GM18868 (cell line): ENCODE data around the gene MINDY3.

Experiments
- ATAC-seq: cut with Tn5 transposase; IDR thresholded peaks from one replicate; pipeline ENCODE4 v1.9.1; 2021; ENCODE audit warnings: mild to moderate bottlenecking, moderate library complexity; ENCODE audit not compliant: unreplicated experiment

The MINDY3 gene

DNA sequence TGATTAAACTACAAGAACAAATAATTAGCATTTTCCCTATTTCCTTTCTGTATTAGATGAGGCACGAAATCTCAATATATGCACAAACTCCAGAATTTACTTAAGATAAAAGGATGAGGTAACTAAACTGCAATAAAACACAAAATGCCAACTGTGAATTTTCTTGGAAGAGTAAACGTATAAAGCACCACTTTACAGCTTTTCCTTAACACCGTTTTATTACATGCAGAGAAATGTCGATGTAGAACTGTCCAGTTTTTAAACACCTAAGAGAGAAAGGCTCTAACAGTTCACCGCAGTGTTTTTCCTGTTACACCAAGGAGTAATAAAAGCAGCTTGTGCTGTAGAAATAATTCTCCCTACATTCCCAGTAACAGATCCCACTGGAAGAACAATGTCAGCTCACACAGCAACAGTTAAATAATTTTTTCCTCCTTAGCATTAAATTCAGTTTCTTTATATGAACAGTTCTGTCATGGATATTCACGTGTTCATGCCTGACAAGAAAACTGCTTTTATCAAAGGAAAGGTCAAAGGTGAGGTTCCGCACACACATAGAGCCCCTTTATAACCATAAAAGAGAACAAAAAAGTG lies 52.0 kb downstream of the MINDY3 start:
- ATAC-seq, result no peak

DNA sequence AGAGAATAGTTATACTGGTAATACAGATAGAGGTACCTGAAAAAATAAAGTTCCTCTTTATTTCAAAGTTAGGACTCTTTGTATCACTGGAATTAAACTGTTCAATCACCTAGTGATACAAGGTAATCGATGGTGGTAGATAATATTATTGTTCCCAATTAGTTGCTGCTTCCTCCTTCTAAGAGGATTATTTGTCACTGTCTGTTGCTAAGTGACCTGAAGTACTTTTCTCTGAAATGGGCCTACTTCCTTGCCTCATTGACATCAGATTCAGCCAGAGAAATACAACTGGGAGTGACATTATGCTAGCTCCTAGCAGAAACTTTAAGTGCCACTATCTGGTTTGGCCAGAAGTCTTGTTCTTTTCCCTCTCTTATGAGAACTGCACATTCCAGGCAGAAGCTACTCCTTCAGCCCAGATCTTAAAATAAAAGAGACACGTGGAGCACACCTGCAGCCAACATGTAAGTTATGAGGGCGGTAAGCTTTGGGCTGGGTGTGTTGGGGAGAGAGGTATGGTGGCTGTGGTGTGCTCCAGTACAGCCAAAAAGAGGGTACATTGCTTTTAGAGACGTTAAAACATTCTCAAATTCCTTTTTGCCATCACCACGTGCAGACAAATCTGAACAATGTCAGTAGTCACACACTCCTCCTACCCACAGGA lies 54.8 kb downstream of the MINDY3 start:
- no peak for ATAC-seq

DNA sequence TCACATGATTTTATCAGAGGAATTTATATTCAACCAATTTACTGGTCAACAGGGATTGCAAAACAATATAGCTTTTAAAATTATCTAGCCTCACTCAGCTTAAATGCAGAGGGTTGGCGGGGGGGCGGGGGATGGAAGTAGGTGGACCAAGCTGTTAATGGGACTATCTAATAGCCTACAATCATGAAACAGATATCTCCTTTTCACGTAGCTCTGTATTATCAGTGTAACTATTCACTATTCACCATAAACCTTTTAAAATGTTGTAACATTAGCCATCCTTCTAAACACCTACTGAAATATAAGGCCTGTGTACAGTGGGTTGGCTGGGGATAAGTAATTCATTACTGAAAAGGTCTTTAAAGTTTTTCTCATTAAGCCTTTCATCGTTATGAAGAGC lies 56.2 kb downstream of the MINDY3 start:
- no peak for ATAC-seq

DNA sequence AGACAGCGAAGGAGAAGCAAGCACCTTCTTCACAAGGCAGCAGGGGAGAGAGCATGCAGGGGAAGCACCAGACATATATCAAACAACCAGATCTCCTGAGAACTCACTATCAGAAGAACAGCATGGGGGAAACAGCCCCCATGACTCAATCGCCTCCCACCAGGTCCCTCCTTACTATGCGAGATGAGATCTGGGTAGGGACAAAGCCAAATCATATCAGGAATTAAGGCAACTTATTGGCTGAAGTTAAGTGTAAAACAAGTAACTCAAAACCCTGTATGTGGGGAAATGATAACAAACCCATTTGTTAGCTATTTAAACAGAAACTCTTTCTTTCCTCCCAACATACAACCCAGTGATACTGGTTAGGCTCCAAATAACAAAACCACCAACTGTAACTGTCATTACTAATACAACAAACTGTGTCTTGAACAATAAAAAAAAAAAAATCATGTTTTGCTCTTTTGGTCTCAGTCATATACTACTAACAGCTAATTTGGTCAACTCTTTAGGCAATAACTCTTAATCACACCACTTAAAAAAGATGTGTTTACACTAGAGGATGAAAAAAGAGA lies 57.8 kb downstream of the MINDY3 start:
- ATAC-seq, result no peak

DNA sequence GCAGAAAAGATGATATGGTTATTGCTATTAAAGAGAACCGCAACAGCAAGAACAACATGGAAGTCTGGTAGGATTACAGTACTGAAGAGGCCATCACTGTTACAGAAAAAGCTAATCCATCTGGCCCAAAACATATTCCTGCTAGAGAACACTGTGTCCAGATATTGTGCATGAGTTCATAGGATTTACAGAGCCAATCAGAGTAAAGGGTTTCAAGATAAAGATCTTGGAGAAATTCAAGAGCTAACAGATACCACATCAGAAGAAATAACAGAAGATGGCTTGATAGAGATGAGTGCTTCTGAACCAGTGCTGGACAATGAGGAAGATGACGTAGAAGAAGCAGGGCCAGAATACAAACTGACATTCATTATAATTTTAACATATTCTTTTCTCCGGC lies 58.7 kb downstream of the MINDY3 start:
- no peak for ATAC-seq

DNA sequence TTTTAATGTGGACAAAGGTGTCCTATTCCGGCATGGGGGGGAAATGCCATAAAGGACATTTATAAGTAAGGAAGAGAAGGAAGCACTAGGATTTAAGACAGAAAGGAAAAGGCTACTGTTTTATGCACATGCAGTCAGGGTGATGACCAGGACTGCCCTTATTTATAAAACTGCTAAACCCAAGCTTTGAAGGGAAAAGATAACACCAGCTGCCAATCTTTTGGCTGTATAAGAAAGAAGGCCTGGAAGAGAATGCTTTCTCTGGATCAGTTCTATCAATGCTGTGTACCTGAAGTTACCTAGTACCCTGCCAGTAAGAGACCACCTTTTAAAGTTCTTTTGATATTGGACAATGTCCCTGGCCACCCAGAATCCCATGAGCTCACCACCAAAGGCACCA lies 59.2 kb downstream of the MINDY3 start:
- ATAC-seq, result no peak

DNA sequence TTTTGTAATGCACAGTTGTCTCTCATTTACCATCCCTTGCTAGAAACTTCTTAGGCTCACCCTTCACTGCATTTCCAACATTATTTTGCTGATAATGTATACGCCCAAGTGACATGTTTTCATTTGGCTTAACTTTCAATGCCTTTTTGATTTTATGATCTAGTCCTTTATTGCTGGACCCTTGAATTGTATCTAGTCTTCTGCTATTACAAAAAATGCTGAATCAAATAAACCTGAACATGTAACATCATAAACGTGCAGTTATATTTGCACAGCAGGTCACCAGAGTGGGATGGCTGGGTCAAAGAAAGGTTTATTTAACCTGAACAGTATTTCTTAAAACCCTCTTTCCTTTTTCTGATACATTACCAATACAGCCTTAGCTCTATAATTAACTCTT lies 63.0 kb downstream of the MINDY3 start:
- no peak for ATAC-seq

DNA sequence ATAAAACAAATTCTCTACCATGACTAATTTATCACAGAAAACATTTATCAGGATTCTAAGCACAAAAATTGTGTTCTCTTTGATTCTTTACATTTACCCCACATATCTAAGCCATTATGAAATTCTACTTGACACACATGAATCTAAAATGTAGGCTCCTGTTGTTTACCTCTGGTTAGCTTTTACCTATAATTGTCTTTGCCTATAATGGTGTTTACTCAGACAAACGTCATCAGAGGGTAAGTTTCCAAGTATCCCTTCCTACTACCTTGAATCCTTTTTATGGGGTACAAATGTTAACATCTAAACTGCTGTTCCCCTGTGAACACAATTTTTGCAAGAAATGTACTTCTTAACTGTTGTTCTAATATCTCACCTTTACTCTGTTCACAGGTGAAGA lies 63.5 kb downstream of the MINDY3 start:
- no peak for ATAC-seq

DNA sequence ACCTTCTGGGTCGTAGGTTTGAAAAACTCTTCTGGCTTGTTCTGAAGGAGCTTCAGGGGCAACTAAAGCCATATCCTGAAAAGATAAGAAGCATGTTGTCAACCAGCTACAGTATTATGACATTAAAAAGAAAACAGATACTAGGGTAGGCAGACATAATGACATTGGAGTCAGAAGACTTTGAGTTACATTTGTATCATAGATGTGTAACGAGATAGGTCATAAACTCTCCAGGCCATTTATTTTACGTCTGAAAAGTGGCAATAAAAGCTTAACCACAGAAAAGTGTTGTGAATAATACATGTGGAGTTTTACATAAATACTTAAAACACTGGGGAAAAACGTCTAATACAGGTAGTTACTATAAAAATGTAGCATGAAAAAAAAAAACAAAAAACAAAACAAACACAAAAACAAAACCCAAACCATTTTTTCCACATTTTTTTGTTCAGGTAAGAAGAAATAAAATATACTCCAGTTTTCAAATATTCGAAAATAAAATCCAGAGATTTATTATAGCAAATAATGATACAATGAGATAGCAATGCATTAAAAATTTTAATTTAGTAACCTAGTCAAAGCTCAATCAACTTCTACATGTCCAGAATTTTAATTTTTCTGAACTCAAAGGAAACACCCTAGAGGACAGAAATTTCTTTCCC lies 64.1 kb downstream of the MINDY3 start:
- ATAC-seq, result no peak

DNA sequence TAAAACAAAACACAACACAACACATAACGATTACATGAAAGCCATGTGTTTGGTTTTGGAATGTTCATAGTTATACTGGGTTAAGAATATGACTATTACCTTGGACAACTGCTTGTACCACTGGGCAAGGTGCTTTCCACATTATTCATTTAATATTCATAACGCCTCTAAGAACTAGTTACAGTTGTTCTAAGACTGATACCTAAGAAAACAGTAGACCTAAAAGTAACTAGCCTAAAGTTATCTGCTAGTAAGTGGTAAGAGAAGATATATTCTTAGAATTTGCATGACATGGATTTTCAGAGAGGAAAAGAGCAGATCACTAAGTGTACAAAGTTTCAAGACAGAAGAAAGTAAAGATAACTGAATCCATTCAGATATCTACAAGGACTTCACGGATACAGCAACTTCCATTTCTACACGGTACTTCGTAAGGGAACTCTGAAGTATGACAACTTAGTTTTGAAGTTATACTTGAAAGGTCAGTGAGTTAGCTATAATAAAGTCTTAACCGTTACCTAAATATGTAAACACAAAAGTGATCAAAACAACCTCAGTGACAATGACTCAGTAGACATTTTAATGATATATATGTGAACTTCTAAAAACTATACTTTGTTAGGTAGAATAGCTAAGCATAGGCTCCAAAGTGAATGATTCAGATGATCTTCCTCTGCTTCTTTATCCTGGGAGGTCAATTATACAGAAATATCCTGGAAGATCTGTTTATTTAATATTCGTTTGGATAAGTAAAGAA lies 65.1 kb downstream of the MINDY3 start:
- no peak for ATAC-seq

DNA sequence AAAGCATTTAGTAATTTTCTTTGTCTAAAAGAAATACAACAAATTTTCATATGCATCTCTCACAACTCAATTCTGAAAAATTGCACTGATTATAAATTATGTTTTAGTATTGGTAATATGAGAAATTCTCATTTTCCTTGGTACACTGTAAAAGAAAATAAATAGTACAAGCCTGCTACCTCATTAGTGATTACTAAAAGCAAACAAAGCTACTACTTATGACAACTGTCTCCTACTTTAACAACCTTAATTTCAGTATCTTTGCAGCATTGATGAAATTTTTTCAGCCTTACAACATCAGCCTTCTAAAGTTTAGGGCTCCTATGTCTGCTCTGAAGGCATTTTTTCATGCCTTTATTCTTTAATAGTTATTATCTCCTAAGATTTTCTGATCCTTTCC lies 65.7 kb downstream of the MINDY3 start:
- no peak for ATAC-seq

DNA sequence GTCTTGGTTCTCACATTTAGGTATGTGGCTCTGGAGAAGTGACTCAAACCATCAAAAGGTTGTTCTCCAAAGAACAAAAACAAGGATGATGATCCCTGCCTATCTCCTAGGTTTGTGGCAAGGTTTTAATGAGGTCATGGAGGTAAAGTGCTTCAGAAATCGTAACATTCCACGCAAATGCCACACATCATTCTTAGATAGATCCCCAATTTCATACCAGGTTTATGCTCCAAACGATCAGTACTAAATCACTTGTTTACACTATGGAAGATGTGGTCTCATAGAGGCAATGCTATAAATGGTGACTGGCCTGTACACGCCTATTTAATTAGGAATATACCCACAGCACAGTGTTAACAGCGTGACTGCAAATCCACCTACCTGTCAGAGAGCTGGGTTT lies 66.6 kb downstream of the MINDY3 start:
- no peak for ATAC-seq

DNA sequence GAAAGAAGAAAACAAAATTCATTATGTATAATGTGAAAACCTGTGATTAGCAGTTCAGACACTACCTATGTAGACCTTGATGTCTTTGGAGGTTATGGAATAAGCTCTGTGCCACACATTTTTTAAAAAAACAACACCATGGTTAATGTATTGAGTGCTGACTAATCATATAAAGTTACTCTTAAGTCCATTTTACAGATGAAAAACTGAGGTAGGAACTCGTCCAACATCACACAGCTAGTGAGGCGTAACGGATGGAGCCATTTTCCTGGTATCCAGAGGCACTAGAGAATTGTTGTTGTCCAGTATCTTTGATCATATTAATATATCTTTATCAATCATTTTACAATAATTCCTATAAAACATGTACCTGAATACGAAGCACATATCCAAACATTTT lies 67.5 kb downstream of the MINDY3 start:
- ATAC-seq, result no peak

DNA sequence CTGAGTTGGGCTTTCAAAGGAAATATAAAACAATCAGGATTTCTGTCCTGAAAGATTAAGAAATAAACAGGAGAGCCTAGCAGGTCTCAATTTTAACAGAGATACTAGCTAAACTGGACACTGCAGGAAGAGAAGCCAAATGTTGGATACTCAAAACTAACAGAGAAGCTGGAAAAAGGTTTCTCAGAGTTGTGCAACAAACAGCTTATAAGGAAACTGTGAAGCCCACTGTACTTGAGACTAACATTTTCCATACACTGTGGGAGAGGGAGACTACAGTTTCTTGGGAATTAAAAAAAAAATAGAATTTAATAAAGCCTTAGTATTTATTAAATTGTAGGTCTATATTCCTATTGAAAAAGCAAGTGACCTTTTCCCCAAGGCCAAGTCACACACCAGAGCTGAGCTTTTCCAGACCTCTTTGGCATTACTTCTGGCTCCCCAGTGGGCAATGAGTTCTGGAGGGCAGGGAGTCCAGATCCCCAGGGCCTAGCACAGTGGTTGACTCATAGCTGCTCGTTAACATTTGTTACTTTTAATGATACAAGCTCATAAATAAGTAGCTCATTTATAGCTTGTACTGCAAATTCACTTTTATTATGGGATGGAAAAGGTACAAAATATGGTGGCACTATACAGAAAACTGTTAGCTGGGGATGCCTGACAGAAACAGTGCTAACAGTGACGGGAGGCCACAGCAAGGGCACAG lies 68.3 kb downstream of the MINDY3 start:
- ATAC-seq, result no peak

DNA sequence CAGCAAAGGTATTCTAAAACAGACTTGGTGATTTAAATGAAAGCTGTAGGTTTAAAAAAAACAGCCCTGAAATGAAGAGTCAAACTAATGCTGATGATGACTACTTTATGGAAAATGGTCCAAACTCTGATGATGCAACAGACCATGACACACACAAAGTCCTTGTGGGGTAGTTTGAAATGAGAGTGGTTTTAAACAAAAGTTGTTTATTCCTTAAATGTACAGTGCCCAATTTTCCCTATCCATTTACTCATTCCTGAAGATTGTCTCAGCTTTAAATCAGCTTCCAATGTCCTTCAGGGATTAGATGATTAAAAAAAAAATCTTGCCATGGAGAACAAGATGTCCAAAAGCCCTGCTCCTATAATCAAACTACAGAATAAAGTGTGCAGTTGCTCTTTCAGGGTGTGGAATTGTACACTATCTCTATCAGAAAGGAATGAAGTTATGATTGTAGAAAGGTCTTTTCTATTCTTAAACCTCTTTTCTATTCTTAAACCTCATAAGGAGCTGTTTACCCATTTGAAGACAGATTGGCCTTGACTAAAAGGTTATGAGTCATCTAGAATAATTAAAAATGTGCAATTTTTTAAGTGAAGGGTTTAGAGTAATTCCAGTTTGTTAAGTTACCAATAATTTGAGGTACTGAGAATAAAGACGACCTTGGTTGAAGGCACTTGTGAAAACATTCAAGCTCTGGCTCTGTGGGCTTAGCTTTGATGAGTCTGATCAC lies 70.3 kb downstream of the MINDY3 start:
- ATAC-seq, result no peak

DNA sequence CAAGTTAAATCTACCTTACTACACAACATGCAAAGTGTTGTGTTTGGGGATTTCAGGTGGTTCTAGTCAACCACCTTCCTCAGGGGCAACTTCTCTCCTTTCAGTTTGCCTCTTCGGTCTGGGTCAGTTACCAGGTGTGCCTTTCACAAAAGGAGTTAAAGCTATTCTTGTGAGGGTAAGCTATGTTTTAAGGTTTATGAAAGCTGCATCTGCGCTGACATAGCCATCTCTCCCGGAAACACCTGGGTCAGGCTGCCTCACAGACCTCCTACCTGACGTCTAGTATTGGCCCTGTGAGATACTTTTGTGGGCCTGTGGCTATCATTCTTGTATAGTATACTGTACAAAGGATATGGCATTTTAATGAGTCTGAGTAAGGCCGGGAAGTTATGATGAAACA lies 72.9 kb downstream of the MINDY3 start:
- ATAC-seq, result no peak

DNA sequence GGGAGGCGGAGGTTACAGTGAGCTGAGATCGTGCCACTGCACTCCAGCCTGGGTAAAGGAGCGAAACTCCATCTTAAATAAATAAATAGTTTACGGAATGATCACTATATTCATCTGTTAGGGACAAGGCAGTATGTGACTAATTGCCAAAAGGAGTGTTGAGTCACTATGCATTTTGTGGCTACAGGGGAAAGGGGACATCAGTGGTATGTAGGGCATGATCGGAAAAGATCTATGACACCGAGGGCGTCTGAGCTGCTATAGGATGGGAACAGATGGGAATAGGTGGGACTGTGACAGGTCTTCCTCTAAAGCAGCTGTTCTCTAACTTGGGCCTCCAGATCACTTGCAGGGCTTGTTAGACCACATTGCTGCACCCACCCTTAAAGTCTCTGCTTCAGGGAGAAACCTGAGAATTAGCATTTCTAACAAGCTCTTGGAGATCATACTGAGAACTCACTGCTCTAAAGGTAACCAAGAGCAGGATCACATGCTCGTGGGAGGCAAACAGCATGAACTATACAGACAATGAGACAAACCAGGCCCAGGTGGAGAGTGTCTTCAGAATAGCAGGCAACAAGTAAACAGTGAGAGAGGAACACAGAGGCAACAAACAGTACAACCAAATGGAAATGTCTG lies 75.5 kb downstream of the MINDY3 start:
- ATAC-seq, result no peak

DNA sequence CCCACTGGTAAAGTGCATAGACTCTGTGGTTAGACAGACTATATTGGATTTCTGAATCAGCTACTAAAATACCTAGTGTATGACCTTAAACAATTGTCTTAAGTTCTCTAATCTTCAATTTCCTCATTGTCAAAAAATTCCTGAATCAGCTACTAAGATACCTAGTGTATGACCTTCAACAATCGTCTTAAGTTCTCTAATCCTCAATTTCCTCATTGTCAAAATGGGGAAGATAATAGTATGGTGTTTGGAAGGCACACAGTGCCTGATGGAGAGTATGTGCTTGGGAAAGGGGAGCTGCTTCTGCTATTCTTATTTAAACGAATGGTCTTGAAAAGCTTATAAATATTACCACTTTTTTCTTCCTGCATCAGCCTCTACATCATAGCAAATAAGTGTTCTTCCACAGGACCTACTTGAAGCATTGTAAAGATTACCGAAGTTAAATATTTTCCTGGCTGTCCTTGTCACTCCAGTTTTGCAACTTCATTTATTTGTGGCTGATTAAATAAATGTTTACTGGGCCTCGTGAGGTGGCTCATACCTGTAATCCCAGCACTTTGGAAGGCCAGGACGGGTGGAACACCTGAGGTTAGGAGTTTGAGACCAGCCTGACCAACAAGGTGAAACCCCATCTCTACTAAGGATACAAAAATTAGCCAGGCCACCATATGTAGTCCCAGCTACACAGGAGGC lies 76.2 kb downstream of the MINDY3 start:
- no peak for ATAC-seq

DNA sequence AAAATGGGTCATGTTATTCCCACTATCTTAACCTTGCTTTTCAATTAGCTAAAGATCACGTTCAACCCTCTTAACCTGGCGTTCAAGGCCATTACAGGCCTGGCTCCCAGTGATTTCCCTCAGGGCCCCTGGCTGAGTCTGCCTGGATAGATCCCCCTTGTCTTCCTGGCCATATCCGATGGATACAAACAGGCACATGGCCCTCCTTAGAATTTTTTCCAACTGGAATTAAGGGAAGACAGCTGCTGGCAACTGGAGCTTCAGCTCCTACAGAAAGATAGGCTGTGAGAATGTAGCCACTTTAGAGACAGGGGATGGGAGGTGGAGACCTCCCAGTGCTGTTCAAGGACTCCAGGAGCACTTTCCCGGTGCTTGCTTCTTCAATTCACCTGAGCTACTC lies 77.5 kb downstream of the MINDY3 start:
- ATAC-seq, result no peak
